H9 (cell line): Measurements from ENCODE around the gene SRL. TPM values are rescaled to one million over a fixed set of nuclear protein-coding genes. Genes with fewer than 3 reads are reported as not detected.

Source experiments
- DNase-seq: peaks from one replicate; pipeline ENCODE4 v3.0.0-alpha.2; 2017
- H2AFZ ChIP-seq: one replicate; pipeline ENCODE4 v1.6.1; 2013; ENCODE audit warnings: mild to moderate bottlenecking, low read length, control low read depth, moderate library complexity
- H2AK5ac ChIP-seq: 2 replicates; pipeline ENCODE4 v1.6.1; 2013; ENCODE audit warnings: low read length, control low read depth, mixed read lengths; ENCODE audit not compliant: insufficient read length
- H2BK120ac ChIP-seq: one replicate; pipeline ENCODE4 v1.6.1; 2013; ENCODE audit warnings: low read depth, mild to moderate bottlenecking, low read length, control low read depth, inconsistent platforms; ENCODE audit not compliant: poor library complexity, severe bottlenecking
- H2BK12ac ChIP-seq: 2 replicates; pipeline ENCODE4 v1.6.1; 2013; ENCODE audit warnings: low read length, control low read depth, mixed read lengths, low read depth; ENCODE audit not compliant: insufficient read length
- H2BK15ac ChIP-seq: 2 replicates; pipeline ENCODE4 v1.6.1; 2013; ENCODE audit warnings: low read depth, low read length, control low read depth
- H2BK20ac ChIP-seq: one replicate; pipeline ENCODE4 v1.6.1; 2013; ENCODE audit warnings: low read depth, mild to moderate bottlenecking, low read length, control low read depth, inconsistent platforms; ENCODE audit not compliant: poor library complexity, severe bottlenecking
- H2BK5ac ChIP-seq: 2 replicates; pipeline ENCODE4 v1.6.1; 2013; ENCODE audit warnings: low read length, control low read depth, mixed read lengths; ENCODE audit not compliant: insufficient read length
- H3K14ac ChIP-seq: 2 replicates; pipeline ENCODE4 v1.6.1; 2013; ENCODE audit warnings: low read length, control low read depth; ENCODE audit not compliant: insufficient read depth
- H3K18ac ChIP-seq: 2 replicates; pipeline ENCODE4 v1.6.1; 2013; ENCODE audit warnings: low read depth, mild to moderate bottlenecking, mixed read lengths, low read length, control low read depth; ENCODE audit not compliant: insufficient read length
- H3K23ac ChIP-seq: 2 replicates; pipeline ENCODE4 v1.6.1; 2013; ENCODE audit warnings: low read length, control low read depth, mixed read lengths, low read depth; ENCODE audit not compliant: insufficient read length
- H3K23me2 ChIP-seq: 2 replicates; pipeline ENCODE4 v1.6.1; 2013; ENCODE audit warnings: low read depth, mild to moderate bottlenecking, mixed read lengths, low read length, control low read depth; ENCODE audit not compliant: insufficient read length, poor library complexity, severe bottlenecking
- H3K27ac ChIP-seq: 2 replicates; pipeline ENCODE4 v1.5.1; 2013; ENCODE audit warnings: low read length, control low read depth, mixed read lengths, low read depth; ENCODE audit not compliant: insufficient read length
- H3K27me3 ChIP-seq: 2 replicates; pipeline ENCODE4 v1.6.1; 2013; ENCODE audit warnings: low read length, control low read depth, inconsistent platforms; ENCODE audit not compliant: insufficient read depth
- H3K4ac ChIP-seq: 2 replicates; pipeline ENCODE4 v1.6.1; 2013; ENCODE audit warnings: low read depth, mild to moderate bottlenecking, control low read depth, inconsistent platforms, low read length, moderate library complexity
- H3K4me1 ChIP-seq: 2 replicates; pipeline ENCODE4 v1.6.1; 2013; ENCODE audit warnings: low read length, control low read depth, inconsistent platforms; ENCODE audit not compliant: insufficient read depth
- H3K4me2 ChIP-seq: 2 replicates; pipeline ENCODE4 v1.6.1; 2013; ENCODE audit warnings: low read length, control low read depth, mixed read lengths; ENCODE audit not compliant: insufficient read length, insufficient read depth
- H3K56ac ChIP-seq: 2 replicates; pipeline ENCODE4 v1.6.1; 2013; ENCODE audit warnings: low read depth, mild to moderate bottlenecking, mixed read lengths, low read length, control low read depth; ENCODE audit not compliant: insufficient read length
- H3K79me1 ChIP-seq: 2 replicates; pipeline ENCODE4 v1.6.1; 2013; ENCODE audit warnings: low read depth, mild to moderate bottlenecking, moderate library complexity, low read length, control low read depth, inconsistent platforms; ENCODE audit not compliant: insufficient read depth, poor library complexity, severe bottlenecking
- H3K79me2 ChIP-seq: 2 replicates; pipeline ENCODE4 v1.6.1; 2013; ENCODE audit warnings: low read length, control low read depth, inconsistent platforms; ENCODE audit not compliant: insufficient read depth
- H3K9ac ChIP-seq: 2 replicates; pipeline ENCODE4 v1.6.1; 2013; ENCODE audit warnings: low read length, control low read depth, mixed read lengths; ENCODE audit not compliant: insufficient read length; ENCODE audit errors: extremely low read depth
- H3K9me3 ChIP-seq: one replicate; pipeline ENCODE4 v1.6.1; 2013; ENCODE audit warnings: low read depth, low read length, inconsistent platforms; ENCODE audit not compliant: control insufficient read depth
- H3T11ph ChIP-seq: one replicate; pipeline ENCODE4 v1.6.1; 2013; ENCODE audit warnings: mild to moderate bottlenecking, low read length, control low read depth, inconsistent platforms
- H4K20me1 ChIP-seq: one replicate; pipeline ENCODE4 v1.6.1; 2013; ENCODE audit not compliant: control insufficient read depth, insufficient read length, insufficient read depth
- H4K5ac ChIP-seq: 2 replicates; pipeline ENCODE4 v1.6.1; 2013; ENCODE audit warnings: low read depth, mild to moderate bottlenecking, mixed read lengths, low read length, control low read depth; ENCODE audit not compliant: insufficient read length
- H4K8ac ChIP-seq: replicated peaks from 2 replicates; pipeline ENCODE4 v1.6.1; 2013; ENCODE audit warnings: low read length, control low read depth, mixed read lengths, low read depth; ENCODE audit not compliant: insufficient read length
- H4K91ac ChIP-seq: 2 replicates; pipeline ENCODE4 v1.6.1; 2013; ENCODE audit warnings: low read depth, mild to moderate bottlenecking, moderate library complexity, mixed read lengths, low read length, control low read depth; ENCODE audit not compliant: insufficient read length
- H3K27ac Mint-ChIP-seq, 3 experiments: 2 replicates in 2 of 3; 3 replicates in 1 of 3; pipeline ENCODE4 v1.8.0; 2020 to 2021; ENCODE audit warnings: mixed read lengths in 3 of 3, mild to moderate bottlenecking in 1 of 3, moderate library complexity in 1 of 3
- H3K27me3 Mint-ChIP-seq: 2 replicates; pipeline ENCODE4 v1.8.0; 2021; ENCODE audit warnings: low read depth, mild to moderate bottlenecking, moderate library complexity, mixed read lengths
- H3K36me3 Mint-ChIP-seq, 3 experiments: 2 replicates in 2 of 3; 3 replicates in 1 of 3; pipeline ENCODE4 v1.8.0; 2020 to 2021; ENCODE audit warnings: low read depth in 3 of 3, mixed read lengths in 3 of 3; ENCODE audit not compliant: insufficient read depth in 1 of 3
- H3K4me1 Mint-ChIP-seq, 2 experiments: 2 replicates each; pipeline ENCODE4 v1.8.0; 2020; ENCODE audit warnings: mixed read lengths in 2 of 2
- H3K4me3 Mint-ChIP-seq, 2 experiments: 2 replicates in 1 of 2; 3 replicates in 1 of 2; pipeline ENCODE4 v1.8.0; 2020 to 2021; ENCODE audit warnings: mild to moderate bottlenecking in 2 of 2, mixed read lengths in 2 of 2, moderate library complexity in 1 of 2
- H3K9me3 Mint-ChIP-seq, 2 experiments: 2 replicates in 1 of 2; 3 replicates in 1 of 2; pipeline ENCODE4 v1.8.0; 2020; ENCODE audit warnings: mild to moderate bottlenecking in 2 of 2, mixed read lengths in 2 of 2, moderate library complexity in 1 of 2
- CTCF ChIP-seq: fragments of 200-600 bp; sonication (generic); conservative IDR thresholded peaks from 3 replicates; pipeline ENCODE4 v1.8.0; 2021; ENCODE audit warnings: antibody characterized with exemption, mild to moderate bottlenecking
- WGBS: extraction: QIAGEN DNeasy Blood & Tissue Kit; methylation state at CpG from one replicate; pipeline ENCODE4 v1.1.7; 2013; ENCODE audit warnings: missing lambda C conversion rate, low lambda C conversion rate, mixed read lengths; ENCODE audit not compliant: insufficient read length; ENCODE audit errors: extremely low coverage; 5-methylcytosine and 5-hydroxymethylcytosine counted together
- total RNA-seq: library from RNA; stranded (reverse); gene quantifications from 2 replicates; pipeline ENCODE4 v1.2.1, GENCODE V29; 2021

Gene SRL
- total RNA-seq, 1 experiment from 2014 or later, result not detected

DNA sequence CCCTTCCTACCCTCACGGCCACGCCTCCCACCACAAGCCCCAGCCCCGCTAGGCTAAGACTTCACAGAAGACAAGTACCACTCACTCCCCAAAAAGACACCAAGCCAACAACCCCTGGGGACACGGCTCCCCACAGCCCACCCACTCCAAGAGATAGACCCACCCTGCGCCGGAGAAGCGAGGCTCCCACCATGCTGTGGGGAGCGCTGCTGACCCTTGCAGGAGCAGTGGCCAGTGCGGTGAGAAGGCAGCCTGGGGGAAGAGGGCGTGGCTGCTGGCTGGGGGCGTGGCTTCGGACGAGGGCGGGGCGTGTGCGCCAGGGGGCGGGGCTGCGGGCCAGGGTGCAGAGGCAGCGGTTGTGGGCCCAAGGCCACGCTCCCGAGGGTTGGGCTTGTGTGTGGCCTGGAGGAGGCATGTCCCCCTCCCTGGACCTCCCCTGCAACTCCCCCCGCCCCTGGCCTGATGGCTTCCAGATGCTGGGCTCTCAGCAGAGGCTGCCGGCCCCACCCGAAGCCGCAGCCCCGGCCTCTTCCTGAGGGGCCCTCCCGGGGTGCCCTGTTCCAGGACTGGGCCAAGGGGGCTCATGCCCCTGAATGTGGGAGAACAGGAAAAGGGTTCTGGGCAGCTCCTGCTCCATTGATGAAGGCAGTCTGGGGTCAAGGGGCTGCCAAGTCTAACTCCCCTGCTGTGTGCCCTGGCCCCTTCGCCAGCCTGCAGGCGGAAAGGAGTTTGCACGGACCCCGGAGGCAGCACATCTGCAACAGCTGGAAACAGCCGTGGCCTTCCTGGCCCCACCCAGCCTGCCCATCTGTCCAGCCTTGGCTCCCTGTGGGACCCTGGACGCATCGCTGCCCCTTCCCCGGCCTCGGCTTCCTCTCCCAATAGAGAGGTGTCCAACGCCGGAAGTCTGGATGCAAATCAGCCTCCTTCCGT, 21.9 kb upstream of the SRL start:
- Histone ChIP-seq H3K27ac (no peak overlapping the region), H3K9ac (no peak overlapping the region), H3K9me3 (no peaks in the 10 kb centered on the region), H3T11ph (no peak overlapping the region), H2BK12ac (no peak overlapping the region), H2BK20ac (no peak overlapping the region), H3K79me2 (peaks cover 17% of the 10 kb centered on the region; the same call in 1 of the 2 replicates), H3K23me2 (no peaks in the 10 kb centered on the region), H3K27me3 (no peaks in the 10 kb centered on the region), H3K79me1 (no peaks in the 10 kb centered on the region), H3K23ac (no peak overlapping the region), H4K91ac (no peak overlapping the region), H3K14ac (no peak overlapping the region), H3K4ac (no peak overlapping the region), H3K18ac (no peak overlapping the region), H2AFZ (no peak overlapping the region), H4K8ac (no peak overlapping the region), H4K5ac (no peak overlapping the region), H3K4me1 (no peaks in the 10 kb centered on the region), H2BK15ac (no peak overlapping the region), H2AK5ac (no peak overlapping the region), H2BK120ac (no peak overlapping the region), H2BK5ac (no peak overlapping the region), H3K4me2 (no peak overlapping the region), H4K20me1 (no peaks in the 10 kb centered on the region), H3K56ac (no peak overlapping the region)
- no peak for TF ChIP-seq CTCF
- Mint-ChIP-seq H3K27me3 (no peaks in the 10 kb centered on the region), H3K36me3 (peaks cover 30 to 62% (median 48%) of the 10 kb centered on the region in 3 experiments), H3K4me1 (peaks cover 13 to 30% of the 10 kb centered on the region in 2 experiments), H3K9me3 (no peaks in the 10 kb centered on the region), H3K4me3 (peak overlapping the region in 1 of 2 experiments; percentile 54; a peak in 2 of 5 replicates), H3K27ac (peak overlapping the region in 2 of 3 experiments; percentile 19 to 34; a peak in 2 of 7 replicates)
- DNase-seq, result peak; percentile 95
- no CpG with 5 or more reads among the region's 39 CpGs for WGBS
